ENCODE data around the gene PGM2. TPM values are rescaled to one million over a fixed set of nuclear protein-coding genes. Genes with fewer than 3 reads are reported as not detected.
"Not testable (repeated sequence)": the region's sequence is repeated elsewhere in the genome, so short reads cannot be mapped to it uniquely, and the experiment has no call there.

PGM2 gene
- total RNA-seq, 1 experiment from 2014 or later: 31.0 TPM

- intact Hi-C loops (cut with micrococcal nuclease; ENCODE audit: unreplicated experiment): no loop called here
- H3K4me1 ChIP-seq (ENCODE audit: insufficient read depth, low read length, poor library complexity, severe bottlenecking): no peaks in the 10 kb centered on the region
- CTCF ChIA-PET: no interaction called here
These were observed 45.4 kb upstream of the PGM2 start for GRCh38 chr4:37781131-37781455.

GRCh38 chr4:37786267-37786666, 40.2 kb upstream of the PGM2 start:
- not testable (repeated sequence) for BruUV-seq (replicated peaks)

More at GRCh38 chr4:37781131-37781455, 45.4 kb upstream of the PGM2 start:
- no peak for DNase-seq (ENCODE audit: low spot score)
- H3K9me3 ChIP-seq (ENCODE audit: low read depth, low read length, poor library complexity, severe bottlenecking): no peaks in the 10 kb centered on the region
- TF ChIP-seq, protein P1, sequence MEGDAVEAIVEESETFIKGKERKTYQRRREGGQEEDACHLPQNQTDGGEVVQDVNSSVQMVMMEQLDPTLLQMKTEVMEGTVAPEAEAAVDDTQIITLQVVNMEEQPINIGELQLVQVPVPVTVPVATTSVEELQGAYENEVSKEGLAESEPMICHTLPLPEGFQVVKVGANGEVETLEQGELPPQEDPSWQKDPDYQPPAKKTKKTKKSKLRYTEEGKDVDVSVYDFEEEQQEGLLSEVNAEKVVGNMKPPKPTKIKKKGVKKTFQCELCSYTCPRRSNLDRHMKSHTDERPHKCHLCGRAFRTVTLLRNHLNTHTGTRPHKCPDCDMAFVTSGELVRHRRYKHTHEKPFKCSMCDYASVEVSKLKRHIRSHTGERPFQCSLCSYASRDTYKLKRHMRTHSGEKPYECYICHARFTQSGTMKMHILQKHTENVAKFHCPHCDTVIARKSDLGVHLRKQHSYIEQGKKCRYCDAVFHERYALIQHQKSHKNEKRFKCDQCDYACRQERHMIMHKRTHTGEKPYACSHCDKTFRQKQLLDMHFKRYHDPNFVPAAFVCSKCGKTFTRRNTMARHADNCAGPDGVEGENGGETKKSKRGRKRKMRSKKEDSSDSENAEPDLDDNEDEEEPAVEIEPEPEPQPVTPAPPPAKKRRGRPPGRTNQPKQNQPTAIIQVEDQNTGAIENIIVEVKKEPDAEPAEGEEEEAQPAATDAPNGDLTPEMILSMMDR (conservative IDR thresholded peaks at IDR 0.05; ENCODE audit: low read depth, low read length): no peak
- TF ChIP-seq EZH2 (IDR thresholded peaks at IDR 0.05; ENCODE audit: borderline replicate concordance, low read depth, low read length, poor library complexity, severe bottlenecking): no peak
- POLR2A ChIA-PET (ENCODE audit: low non-redundant PET): no interaction called here
- H3K27ac ChIP-seq (ENCODE audit: low read depth, low read length, poor library complexity, severe bottlenecking): no peak overlapping the region
- H3K36me3 ChIP-seq (ENCODE audit: insufficient read depth, low read length, poor library complexity, severe bottlenecking): no peaks in the 10 kb centered on the region
- H3K4me3 ChIP-seq (ENCODE audit: low read depth, low read length, poor library complexity, severe bottlenecking): no peak overlapping the region
- H3K27me3 ChIP-seq (replicated peaks; ENCODE audit: insufficient read depth, low read depth, low read length, poor library complexity): no peaks in the 10 kb centered on the region
- BruUV-seq (replicated peaks): no TSS peak

DNA sequence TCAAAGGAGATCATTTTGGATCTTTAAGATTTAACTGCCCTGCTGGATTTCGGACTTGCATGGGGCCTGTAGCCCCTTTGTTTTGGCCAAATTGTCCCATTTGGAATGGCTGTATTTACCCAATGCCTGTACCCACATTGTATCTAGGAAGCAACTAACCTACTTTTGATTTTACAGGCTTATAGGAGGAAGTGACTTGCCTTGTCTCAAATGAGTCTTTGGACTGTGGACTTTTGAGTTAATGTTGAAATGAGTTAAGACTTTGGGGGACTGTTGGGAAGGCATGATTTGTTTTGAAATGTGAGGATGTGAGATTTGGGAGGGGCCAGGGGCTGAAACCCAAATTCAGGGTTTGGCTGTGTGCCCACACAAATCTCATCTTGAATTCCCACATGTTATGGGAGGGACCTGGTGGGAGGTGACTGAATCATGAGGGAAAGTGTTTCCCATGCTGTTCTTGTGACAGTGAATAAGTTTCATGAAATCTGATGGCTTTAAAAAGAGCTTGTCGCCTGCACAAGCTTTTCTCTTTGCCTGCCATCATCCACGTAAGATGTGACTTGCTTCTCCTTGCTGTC, 38.5 kb upstream of the PGM2 start:
- DNase-seq (ENCODE audit: low spot score); H3K4me1 ChIP-seq (ENCODE audit: insufficient read depth, low read length, poor library complexity, severe bottlenecking); H3K4me3 ChIP-seq (ENCODE audit: low read depth, low read length, poor library complexity, severe bottlenecking); CTCF ChIA-PET; intact Hi-C loops (cut with micrococcal nuclease; ENCODE audit: unreplicated experiment); H3K27ac ChIP-seq (ENCODE audit: low read depth, low read length, poor library complexity, severe bottlenecking); POLR2A ChIA-PET (ENCODE audit: low non-redundant PET); H3K27me3 ChIP-seq (replicated peaks; ENCODE audit: insufficient read depth, low read depth, low read length, poor library complexity); H3K36me3 ChIP-seq (ENCODE audit: insufficient read depth, low read length, poor library complexity, severe bottlenecking); H3K9me3 ChIP-seq (ENCODE audit: low read depth, low read length, poor library complexity, severe bottlenecking); BruUV-seq (replicated peaks): not testable (repeated sequence)

More at GRCh38 chr4:37786267-37786666, 40.2 kb upstream of the PGM2 start:
- POLR2A ChIA-PET (ENCODE audit: low non-redundant PET); DNase-seq (ENCODE audit: low spot score); H3K36me3 ChIP-seq (ENCODE audit: insufficient read depth, low read length, poor library complexity, severe bottlenecking); H3K4me1 ChIP-seq (ENCODE audit: insufficient read depth, low read length, poor library complexity, severe bottlenecking); H3K4me3 ChIP-seq (ENCODE audit: low read depth, low read length, poor library complexity, severe bottlenecking); H3K27me3 ChIP-seq (replicated peaks; ENCODE audit: insufficient read depth, low read depth, low read length, poor library complexity); H3K27ac ChIP-seq (ENCODE audit: low read depth, low read length, poor library complexity, severe bottlenecking); H3K9me3 ChIP-seq (ENCODE audit: low read depth, low read length, poor library complexity, severe bottlenecking); intact Hi-C loops (cut with micrococcal nuclease; ENCODE audit: unreplicated experiment); CTCF ChIA-PET: not testable (repeated sequence)

GRCh38 chr4:37788819-37789218, 37.7 kb upstream of the PGM2 start:
- intact Hi-C loops (cut with micrococcal nuclease; ENCODE audit: unreplicated experiment): no loop called here
- no peaks in the 10 kb centered on the region for H3K4me1 ChIP-seq (ENCODE audit: insufficient read depth, low read length, poor library complexity, severe bottlenecking)
- H3K4me3 ChIP-seq (ENCODE audit: low read depth, low read length, poor library complexity, severe bottlenecking): no peak overlapping the region
- CTCF ChIA-PET: no interaction called here
- H3K36me3 ChIP-seq (ENCODE audit: insufficient read depth, low read length, poor library complexity, severe bottlenecking): no peaks in the 10 kb centered on the region
- no peak for TF ChIP-seq EZH2 (IDR thresholded peaks at IDR 0.05; ENCODE audit: borderline replicate concordance, low read depth, low read length, poor library complexity, severe bottlenecking)
- TF ChIP-seq, protein P1 (conservative IDR thresholded peaks at IDR 0.05; ENCODE audit: low read depth, low read length): no peak
- H3K9me3 ChIP-seq (ENCODE audit: low read depth, low read length, poor library complexity, severe bottlenecking): no peaks in the 10 kb centered on the region
- H3K27ac ChIP-seq (ENCODE audit: low read depth, low read length, poor library complexity, severe bottlenecking): no peak overlapping the region
- no peak for DNase-seq (ENCODE audit: low spot score)
- POLR2A ChIA-PET (ENCODE audit: low non-redundant PET): no interaction called here
- no peaks in the 10 kb centered on the region for H3K27me3 ChIP-seq (replicated peaks; ENCODE audit: insufficient read depth, low read depth, low read length, poor library complexity)
- BruUV-seq (replicated peaks): no TSS peak

Measured in A673 (cell line).